NCI-H82 treated with DMSO at 0.1 percent for 48 hours (cell line): ENCODE measurements around the gene PSMC5.
"Not testable (repeated sequence)": the region's sequence is repeated elsewhere in the genome, so short reads cannot be mapped to it uniquely, and the experiment has no call there.

ENCODE experiments used
- DNase-seq: peaks from one replicate; lab custom pipeline; 2025; ENCODE audit not compliant: unreplicated experiment; lab: John Stamatoyannopoulos, UW

Gene PSMC5

DNA sequence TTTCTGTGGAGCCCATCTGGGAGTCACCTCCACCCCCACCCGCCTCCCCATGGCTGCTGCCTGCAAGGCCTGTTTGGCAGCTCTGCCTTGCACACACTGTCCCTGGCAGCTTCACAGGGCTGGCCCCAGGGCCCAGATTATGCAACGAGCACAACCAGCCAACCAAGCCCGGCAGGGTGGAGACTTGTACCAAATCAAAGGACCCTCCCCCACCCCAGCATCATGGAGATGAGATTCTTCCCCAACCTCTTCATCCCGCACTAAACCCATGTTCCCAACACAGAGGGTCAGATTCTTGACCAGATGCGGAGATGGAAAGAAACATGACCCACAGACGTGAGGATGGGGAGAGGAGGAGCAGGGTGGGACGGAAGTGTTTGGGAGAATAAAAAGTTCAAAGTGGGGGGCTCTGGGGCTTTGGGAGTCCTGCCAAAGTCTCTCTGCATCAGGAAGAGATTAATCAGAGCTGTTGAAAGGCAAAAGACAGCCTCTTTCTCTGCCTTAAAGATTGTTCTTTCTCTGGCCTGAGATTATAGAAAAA lies 11.5 kb downstream of the PSMC5 start:
- DNase-seq, result no peak

DNA sequence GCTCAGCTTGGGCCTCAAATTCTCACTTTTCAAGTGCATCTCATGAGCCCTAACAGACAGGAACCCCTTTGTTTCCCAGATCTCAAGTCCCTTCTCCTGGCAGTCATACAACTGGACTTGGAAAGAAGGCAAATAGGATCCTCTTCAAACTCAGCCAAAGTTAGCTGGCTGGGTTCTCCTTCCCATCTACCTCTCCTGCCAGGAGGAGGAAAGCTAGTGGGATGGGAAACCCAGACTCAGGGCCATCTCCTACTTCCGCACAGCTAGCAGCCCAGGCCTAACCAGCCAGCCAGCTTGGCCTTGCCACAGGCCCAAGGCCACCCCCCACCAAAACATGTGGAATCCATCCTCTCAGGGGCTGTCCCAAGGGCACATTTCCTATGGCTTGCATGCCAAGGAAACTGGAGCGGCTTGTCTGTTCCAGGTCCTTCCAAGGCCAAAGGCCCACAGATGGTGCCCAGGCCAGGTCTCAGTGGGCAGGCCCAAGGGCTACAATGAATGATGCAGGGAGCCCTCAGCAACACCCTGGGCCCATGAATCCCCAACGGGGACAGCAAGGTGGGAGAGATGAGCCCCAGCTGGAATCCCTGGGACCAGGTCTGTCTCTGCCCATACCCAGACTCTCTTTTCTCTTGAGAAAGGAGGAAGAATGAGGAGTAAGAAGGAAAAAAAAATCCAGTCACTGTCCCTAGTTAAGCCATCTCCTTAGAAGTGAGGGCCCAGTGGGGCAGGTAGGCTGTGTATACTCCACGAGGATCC lies 13.5 kb downstream of the PSMC5 start:
- no peak for DNase-seq

DNA sequence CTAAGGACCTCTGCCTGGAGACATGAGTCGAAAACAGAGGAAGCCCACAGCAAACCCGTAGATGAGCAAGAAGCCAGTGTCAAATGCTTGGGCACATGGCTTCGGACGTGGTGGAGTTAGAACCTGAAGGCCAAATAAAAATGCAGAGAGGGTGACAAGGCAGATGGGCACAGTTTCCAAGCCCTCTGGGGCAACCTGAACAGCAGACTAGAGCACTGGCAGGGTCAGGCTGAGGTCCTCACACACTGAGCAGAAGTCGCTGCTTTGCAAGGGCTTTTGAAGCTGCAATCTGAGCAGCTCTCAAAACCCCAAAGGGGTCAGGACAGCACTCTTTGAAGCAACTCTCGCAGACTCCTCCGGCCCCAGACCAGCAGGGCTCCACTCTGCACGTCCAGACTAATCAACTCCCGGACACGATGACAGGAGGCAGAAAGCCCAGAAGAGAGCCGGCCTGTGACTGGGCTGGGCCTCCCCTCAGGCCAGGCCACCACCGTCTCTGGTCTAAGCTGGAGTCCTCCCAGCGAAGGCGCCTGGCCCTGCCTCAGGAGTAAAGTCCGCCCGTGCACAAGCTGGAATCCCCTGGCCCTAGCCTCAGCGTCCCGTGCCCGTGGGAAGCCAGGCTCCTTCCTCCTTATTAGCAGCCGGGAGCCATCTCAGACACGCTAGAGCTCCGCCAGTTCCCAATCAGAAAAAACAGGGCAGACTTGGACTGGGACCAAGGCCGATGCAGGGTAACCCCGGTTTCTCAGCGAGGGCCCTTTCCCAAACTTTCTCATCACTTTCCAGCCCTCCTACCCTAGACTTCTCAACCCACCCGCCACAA lies 14.3 kb downstream of the PSMC5 start:
- DNase-seq, result no peak

DNA sequence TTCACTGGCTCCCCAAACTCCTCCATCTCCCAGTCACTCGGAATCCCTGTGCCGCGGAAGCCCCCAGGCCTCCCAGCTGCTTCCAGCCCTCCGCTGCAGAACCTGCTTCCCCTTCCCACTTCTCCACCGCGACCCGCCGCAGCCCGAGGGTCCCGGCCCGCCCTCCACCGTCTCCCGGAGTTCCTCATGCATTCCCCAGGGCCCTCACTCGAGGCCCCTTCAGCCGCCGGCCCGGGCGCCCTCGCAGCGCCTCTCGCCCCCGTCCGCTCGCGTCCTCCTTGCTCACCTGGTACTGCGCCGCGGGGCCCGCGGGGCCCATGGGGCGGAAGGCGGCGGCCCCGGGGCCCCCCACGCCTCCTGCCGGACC lies 14.9 kb downstream of the PSMC5 start:
- DNase-seq, result no peak

DNA sequence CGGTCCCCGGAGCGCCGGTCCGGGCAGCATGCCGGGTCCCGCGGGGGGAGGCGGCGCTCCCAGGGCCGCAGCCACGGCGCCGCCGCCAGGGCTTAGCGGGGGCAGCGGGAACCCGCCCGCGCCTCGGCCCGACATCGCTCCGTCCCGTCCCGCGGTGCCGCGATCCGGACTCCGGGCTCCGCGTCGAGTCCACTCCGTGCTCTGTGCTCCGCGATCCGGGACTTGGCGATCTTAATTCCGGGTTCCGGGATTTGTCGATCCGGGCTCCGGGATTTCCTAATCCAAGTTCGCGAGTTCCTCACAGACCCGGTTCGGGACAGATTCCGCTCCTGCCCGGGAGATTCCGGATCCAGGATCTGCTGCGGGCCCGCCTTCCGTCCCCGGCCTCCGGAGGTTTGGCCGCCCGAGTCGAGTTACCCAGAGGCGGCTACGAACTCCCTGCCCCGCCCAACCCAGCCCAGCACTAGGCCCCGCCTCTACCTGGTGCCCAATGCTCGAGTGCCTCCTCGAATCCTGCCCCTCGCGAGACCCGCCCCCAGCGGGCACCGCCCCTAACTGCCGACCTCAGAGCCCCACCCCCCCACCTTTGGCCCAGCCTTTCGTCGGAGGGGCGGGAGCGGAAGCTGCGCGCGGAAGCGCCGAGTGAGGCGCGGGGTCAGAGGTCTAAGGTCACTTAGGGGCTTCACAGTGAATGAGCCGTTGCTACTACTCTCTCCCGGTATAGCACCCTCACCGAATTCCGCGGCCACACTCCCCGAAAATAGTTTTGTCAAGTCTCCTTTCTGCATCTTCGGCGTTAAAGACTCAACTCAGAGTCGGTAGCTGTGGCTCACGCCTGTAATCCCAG lies 15.5 kb downstream of the PSMC5 start, which contains the start of gene SMARCD2:
Gene SMARCD2 (minus strand): TSS at position 146 of the 847 bp plus-strand sequence. CDS start 11 bp downstream, at position 135.
- DNase-seq, result peak; percentile 95

DNA sequence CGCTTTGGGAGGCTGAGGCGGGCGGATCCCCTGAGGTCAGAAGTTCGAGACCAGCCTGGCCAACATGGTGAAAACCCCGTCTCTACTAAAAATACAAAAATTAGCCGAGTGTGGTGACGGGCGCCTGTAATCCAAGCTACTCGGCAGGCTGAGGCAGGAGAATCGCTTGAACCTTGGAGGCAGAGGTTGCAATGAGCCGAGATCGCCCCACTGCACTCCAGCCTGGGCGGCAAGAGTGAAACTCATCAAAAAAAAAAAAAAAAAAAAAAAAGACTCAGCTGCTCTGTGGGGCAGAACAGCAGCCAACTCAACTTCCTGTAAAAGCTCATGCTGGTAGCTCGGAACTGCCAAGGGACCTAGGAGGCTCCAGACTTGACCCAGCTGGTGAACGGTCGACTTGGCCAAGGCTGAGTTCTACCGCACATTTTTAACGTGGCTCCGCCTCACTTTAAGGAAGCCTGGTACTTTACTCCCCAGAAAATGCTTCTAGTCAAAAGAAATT lies 16.2 kb downstream of the PSMC5 start:
- not testable (repeated sequence) for DNase-seq

DNA sequence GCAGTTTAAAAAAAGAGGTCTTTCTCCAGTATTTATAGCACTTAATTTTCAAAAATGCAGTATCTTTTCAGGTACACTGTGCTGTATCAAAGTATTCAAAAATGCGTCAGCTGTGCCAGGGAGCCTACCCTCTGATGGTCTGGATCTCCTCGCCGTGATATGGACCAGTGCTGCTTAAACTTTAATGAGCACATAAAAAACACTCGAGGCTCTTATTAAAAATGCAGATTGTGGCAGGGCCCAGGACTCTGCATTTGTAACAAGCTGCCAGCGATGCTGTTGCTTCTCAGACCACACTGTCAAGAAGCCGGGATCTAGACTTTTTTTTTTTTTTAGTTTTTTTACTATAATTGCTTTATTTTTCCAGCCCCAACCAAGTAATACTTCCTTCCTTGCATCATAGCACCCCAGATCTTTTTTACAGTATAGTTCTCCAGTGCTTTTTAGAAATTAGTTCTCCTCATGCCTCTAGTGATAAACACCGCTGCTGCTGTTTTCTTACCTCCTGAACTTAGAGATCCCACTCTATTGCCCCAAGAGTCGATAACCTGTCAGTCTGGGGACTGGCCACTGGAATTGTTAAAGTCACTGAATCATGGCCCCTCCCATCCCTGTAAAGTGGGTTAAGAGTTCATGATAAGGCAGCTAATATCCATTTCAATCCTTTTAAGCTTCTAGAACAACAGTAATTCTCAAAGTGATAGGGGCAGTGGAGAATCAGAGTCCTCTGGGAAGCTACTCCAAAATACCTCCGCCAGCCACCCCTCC lies 16.9 kb downstream of the PSMC5 start:
- peak; percentile 45 for DNase-seq

DNA sequence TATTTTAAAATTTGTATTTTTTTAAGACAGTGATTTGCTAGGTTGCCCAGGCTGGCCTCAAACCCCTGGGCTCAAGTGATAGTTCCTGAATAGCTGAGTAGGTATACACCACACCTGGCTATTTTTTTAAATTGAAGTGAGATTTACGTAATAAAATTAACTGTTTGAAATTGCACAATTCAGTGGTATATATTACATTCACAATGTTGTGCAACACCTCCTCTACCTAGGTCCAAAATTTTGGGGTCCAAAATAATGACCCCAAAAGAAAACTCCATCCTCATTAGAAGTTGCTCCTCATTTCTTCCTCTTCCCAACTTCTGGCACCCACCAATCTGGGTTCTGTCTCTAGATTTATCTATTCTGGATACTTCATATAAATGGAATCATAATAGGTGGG lies 18.3 kb downstream of the PSMC5 start:
- DNase-seq, result no peak

DNA sequence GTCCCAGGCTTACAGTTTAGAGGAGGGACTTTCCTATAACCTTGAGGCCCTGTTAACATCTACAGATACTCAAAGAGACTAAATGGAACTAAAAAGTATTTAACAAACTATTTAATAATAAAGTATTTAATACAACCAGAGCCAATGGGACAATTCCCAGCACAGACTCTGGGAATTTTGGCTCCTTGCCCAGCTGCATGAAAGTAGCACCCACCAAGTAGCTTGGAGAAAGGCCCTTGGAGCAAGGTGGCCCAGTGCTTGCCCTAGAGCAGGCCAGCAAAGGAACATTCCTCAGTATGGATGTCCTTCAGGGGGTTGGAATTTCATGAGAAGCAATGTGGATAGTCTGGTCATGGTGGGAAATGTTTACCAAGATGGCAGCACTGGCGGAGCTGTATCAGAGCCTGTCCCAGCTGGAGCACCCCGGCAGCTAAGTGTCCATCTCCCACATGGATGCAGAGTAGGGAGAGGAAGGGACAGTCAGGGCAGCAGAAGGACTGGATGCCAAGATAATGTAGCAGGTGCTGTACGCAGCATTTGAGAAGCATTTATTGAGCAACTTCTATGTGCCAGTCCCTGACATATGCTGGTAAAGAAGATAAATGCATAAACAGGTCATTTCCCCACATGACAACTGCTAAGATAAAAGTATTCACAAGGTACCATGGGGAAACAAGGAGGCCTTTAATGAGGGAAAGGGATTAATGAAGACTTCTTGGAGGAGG lies 20.5 kb downstream of the PSMC5 start:
- DNase-seq, result no peak

DNA sequence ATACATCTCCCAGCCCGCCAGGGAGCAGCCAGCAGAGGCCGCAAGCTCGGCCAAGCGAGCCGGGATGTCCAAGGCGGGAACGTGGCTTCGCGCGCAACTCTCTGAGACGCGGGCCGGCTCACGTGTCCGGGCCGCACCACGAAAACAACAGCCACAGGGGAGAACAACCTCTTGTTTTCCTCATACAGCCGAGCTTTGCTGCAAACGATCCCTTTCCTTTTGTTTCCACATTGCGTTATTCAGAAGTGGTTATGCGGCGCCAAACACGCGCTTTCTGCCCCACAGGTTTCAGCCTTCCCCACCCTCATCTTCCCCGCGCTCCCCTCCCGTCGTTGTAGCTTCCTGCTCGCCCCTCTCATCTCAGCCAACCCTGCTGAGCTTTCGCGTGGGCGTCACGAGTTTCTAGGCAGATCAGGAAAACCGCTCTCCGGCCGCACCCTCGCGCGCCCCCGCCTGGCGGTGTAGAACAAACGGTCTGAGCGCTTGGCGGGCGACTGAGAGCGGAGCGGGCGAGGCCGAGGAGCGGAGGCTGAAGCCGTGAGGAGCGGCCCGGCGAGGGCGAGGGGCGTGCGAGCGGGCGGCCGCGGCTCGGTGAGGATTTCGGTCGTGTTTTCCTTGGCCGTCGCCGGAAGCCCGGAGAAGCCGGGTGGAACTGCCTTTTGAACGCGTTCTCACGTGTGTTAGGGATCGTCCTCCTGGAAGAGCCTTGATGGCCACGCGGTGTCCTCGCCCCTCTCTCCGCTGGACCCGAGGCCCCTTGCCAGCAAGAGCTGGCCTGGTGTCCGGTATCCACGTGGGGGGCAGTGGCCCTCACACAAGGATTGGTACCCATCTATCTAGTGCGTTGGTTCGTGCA lies 21.8 kb downstream of the PSMC5 start:
- DNase-seq, result no peak

DNA sequence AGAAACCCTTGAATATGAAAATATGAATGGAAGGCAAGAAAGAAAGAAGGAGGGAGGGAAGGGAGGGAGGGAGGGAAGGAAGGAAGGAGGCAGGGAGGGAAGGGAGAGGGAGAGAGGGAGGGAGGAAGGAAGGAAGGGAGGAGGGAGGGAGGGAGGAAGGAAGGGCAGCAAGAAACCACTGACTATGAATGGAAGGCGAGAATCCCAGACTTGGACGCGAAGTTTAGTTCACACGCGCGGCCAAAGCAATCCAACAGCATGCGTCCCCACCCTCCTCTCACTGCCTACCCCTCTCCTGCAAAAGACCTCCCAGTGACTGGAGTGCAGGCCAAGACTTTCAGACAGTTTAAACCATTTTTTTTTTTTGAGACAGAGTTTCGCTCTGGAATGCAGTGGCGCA lies 23.2 kb downstream of the PSMC5 start:
- no peak for DNase-seq

DNA sequence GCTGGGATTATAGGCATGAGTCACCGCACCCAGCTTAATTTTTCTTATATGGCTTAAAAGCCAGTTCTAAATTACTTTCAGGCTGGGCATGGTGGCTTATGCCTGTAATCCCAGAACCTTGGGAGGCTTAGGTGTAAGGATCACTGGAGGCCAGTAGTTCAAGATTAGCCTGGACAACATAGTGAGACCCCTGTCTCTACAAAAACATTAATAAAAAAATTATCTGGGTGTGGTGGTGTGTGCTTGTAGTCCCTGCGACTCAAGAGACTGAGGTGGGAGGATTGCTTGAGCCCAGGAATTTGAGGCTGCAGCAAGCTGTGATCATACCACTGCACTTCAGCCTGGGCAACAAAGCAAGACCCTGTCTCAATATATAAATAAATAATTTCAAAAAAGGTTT lies 26.0 kb downstream of the PSMC5 start:
- no peak for DNase-seq

DNA sequence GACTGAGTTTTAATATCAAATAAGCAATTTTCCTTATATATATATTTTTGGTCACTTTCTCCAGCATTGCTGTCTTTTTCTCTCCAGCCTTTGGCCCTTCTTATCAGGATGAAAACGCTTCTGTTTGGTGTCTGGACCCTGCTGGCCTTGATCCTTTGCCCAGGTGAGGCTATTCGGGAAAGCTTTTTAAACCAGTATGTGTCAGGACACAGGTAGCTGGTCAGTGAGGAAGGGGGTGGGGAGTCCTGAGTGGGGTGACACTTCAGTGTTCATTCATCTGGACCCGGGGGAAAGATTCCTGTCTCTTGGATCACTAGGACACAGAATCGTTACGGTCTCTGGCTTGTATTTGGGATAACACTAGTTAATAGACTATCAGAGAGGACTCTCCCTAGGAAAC lies 27.5 kb downstream of the PSMC5 start:
- no peak for DNase-seq

DNA sequence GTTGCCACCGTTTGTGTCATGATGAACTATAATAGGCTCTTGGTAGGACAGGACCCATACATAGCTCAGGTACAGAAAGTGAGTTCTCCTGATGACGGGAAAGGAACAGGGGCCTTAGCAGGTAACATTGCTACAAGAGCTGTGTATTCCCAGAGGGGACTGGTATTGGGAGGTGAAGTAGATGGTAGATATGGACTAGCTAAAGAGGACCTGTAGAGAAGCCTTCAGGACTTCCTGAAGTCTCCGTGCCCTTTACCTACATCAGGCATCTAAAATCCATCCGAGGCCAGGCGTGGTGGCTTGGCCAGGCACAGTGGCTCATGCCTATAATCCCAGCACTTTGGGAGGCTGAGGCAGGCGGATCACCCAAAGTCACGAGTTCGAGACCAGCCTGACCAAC lies 28.0 kb downstream of the PSMC5 start:
- no peak for DNase-seq

DNA sequence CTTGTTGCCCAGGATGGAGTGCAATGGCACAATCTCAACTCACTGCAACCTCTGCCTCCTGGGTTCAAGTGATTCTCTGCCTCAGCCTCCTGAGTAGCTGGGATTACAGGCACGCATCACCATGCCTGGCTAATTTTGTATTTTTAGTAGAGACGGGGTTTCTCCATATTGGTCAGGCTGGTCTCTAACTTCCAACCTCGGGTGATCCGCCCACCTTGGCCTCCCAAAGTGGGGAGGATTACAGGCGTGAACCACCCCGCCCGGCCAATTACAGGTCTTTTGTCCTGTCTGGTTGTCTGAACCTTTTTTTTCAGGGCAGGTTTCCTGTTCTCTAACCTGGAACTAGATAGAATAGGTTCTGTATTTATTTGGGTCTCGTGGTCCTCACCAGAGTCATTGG lies 29.2 kb downstream of the PSMC5 start:
- not testable (repeated sequence) for DNase-seq

DNA sequence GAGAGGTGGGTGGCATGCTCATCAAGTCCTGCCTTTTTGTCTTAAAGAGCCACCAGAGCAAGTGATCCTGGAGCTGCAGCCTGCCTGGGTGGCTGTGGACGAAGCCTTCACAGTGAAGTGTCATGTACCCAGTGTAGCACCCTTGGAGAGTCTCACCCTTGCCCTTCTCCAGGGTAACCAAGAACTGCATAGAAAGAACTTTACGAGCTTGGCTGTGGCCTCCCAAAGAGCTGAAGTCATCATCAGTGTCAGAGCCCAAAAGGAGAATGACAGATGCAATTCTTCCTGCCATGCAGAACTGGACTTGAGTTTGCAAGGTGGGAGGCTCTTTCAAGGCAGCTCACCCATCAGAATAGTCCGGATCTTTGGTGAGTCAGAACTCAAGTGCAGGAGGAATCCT lies 32.0 kb downstream of the PSMC5 start:
- no peak for DNase-seq

DNA sequence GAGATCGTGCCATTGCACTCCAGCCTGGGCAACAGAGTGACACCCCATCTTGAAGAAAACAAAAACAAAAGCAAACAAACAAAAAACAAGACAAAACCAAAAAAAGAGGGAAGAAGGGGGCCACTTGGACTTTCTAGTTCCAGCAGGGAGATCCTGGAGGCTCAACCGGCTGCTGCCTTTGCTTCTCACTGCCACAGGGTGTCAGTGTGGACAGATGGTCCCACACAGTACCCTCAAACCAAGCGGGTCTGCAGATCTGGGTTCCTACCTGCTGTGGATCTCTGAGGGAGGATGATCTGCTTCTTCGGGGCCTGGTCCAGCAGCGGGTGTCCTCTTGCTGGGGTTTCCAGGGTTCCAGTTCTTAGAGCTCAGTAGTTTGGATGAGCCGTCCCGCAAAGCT lies 39.4 kb downstream of the PSMC5 start:
- DNase-seq, result not testable (repeated sequence)

DNA sequence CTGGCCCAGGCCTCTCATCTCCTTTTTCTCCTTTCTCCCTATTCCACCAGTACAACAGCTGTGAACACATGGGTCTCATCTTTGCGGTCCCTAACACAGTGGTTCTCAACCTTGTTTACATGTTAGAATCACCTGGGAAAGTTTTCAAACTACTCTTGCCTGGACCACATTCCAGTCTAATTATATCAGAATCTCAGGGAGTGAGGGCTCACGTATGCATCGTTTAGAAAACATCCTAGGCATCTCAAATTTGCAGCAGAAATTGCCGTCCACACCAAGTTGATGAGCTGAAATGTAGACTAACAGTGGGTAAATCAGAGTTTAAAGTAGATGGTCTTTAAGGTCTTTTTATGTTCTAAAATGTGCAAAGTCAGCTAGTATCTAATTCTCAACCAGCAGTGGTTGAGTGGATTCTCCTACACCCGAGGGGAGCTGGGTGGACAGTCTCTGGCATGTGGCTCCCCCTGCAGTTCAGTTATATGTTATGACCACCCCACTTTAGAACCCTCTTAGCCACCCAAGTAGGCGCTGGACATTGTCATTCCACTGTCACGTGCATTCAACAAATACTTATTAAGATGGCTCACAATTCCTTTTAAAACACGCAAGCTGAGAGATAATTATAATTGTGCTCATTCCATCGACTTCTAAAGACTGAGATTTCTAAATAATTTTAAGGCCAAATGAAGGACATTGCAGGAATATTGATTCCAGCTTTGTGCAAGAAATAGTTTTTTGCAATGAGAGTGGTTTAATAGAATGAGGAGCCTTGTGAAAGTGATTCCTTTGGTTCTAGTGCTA lies 42.5 kb downstream of the PSMC5 start:
- not testable (repeated sequence) for DNase-seq
